Epithelial cell of prostate (primary cell): ENCODE results near the gene POU6F1.
A peak's percentile ranks its signal among the peaks of the same experiment; 100 is the strongest.
"Not testable (repeated sequence)": the region's sequence is repeated elsewhere in the genome, so short reads cannot be mapped to it uniquely, and the experiment has no call there.

Experiments used
- DNase-seq: peaks from one replicate; pipeline ENCODE4 v3.0.0-alpha.2; 2011; ENCODE audit warnings: low read depth, low spot score
- H3K27ac ChIP-seq: fragments of 450-650 bp; 2 replicates; pipeline ENCODE4 v1.5.1; 2017; ENCODE audit warnings: mild to moderate bottlenecking

POU6F1 gene, protein sequence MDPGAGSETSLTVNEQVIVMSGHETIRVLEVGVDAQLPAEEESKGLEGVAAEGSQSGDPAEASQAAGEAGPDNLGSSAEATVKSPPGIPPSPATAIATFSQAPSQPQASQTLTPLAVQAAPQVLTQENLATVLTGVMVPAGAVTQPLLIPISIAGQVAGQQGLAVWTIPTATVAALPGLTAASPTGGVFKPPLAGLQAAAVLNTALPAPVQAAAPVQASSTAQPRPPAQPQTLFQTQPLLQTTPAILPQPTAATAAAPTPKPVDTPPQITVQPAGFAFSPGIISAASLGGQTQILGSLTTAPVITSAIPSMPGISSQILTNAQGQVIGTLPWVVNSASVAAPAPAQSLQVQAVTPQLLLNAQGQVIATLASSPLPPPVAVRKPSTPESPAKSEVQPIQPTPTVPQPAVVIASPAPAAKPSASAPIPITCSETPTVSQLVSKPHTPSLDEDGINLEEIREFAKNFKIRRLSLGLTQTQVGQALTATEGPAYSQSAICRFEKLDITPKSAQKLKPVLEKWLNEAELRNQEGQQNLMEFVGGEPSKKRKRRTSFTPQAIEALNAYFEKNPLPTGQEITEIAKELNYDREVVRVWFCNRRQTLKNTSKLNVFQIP

DNA sequence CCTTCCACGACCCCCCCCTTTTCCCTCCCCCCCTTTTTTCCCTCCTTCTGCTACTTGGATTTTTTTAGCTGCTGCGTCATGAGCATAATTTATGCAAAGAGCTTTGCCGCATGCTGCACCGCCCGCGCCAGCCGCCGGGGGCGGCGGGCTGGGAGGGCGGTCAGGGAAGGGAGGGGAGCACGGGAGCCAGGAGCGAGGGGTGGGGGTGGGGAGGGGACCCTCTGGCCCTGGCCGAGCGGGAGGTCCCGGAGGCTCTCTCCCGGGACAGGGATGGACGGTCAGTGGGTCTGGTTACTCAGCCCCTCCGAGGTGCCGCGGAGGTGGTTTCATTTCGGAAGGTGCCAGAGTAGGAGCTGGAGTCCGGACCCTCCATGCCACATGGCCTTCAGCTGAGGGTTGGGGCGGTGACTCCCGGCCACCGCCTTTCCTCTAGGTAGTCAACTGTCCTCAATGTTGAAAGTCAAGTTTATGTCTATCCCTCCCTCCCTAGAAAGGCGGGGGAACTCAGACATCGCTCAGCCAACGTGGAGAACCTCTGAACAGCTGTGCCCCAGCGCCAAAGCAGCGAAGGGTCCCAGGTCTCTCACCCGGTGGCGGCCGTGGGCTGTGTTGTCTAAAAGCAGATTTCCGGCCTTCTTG lies at the start of gene POU6F1:
Gene POU6F1, minus strand, starts transcription at position 95 of the 639 bp plus-strand sequence. CDS start 11,226 bp downstream, outside the sequence.
- peak within 1 kb of the TSS; percentile 46 for H3K27ac ChIP-seq
- no peak for DNase-seq

DNA sequence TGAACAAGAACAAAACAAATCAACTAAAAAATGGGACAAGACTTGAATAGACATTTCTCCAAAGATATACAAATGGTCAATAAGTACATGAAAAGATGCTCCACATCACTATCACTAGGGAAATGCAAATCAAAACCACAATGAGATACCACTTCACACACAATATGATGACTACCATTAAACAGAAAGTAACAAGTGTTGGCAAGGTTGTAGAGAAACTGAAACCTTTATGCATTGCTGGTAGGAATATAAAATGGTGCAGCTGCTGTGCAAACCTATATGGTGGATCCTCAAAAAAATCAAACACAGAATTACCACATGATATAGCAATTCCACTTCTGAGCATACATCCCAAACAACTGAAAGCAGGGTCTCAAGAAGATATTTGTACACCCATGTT lies 47.2 kb upstream of the POU6F1 start:
- no peak for DNase-seq
- no peak overlapping the region for H3K27ac ChIP-seq

DNA sequence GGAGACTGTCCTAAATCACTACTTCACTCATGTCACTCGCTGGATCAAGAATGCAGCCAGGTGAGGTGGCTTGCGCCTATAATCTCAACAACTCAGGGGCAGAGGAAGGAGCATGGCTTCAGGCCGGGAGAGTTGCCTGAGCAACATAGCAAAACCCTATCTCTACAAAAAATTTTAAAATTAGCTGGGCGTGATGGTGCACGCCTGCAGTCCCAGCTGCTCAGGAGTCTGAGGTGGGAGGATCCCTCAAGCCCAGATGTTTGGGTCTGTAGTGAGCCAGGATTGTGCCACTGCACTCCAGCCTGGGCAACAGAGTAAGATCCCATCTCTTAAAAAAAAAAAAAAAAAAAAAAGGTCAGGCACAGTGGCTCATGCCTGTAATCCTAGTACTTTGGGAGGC lies 46.4 kb upstream of the POU6F1 start:
- no peak for DNase-seq
- no peak overlapping the region for H3K27ac ChIP-seq

DNA sequence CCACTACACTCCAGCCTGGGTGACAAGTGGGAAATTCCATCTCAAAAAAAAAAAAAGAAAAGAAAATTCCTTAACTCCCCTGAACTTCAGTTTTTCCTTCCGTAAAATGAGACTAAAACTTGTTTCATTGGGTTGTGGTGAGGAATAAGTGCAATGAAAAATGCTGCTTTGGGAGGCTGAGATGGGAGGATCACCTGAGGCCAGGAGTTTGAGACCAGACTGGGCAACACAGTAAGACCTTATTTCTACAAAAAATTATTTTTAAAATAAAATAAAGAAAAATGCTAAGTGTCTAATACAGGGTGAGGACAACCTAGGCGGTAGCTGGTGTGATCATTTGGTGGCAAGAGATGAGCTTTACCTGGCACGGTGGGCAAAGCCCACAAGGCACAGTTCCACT lies 45.5 kb upstream of the POU6F1 start:
- DNase-seq = no peak

DNA sequence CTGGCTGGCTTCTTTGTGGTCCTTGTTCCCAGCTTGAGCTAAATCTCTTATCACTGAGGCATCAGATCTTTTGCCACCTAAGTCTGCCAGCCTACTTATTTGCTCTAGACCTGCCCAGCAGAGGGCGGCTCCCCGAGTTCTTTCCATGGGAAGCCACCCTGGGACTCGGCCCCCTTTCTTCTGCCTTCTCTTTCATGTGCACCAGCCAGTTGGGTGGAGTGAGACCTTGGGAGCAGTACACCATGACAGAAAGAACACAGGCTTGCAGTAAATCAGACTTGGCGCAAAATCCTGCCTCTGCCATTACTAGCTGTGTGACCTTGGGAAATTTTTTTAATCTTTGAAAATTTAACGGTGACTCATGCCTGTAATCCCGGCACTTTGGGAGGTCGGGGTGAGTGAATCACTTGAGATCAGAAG lies 44.9 kb upstream of the POU6F1 start:
- H3K27ac ChIP-seq = no peak overlapping the region

More for the DNA sequence above, 45.5 kb upstream of the POU6F1 start:
- H3K27ac ChIP-seq = no peak overlapping the region

DNA sequence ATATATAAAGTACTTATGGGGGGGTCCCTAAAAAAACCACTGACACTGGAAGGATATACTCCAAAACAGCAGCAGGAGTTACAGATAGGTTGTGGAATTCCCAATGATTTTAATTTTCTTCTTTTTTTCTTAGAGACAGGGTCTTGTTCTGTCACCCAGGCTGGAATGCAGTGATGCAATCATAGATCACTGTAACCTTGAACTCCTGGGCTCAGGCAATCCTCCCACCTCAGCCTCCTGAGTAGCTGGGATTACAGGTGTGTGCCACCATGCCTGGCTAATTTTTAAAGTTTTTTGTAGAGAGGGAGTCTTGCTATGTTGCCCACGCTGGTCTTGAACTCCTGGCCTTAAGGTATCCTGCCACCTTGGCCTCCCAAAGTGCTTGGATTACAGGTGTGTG lies 41.7 kb upstream of the POU6F1 start:
- not testable (repeated sequence) for DNase-seq

More for the DNA sequence above, 44.9 kb upstream of the POU6F1 start:
- DNase-seq = no peak

DNA sequence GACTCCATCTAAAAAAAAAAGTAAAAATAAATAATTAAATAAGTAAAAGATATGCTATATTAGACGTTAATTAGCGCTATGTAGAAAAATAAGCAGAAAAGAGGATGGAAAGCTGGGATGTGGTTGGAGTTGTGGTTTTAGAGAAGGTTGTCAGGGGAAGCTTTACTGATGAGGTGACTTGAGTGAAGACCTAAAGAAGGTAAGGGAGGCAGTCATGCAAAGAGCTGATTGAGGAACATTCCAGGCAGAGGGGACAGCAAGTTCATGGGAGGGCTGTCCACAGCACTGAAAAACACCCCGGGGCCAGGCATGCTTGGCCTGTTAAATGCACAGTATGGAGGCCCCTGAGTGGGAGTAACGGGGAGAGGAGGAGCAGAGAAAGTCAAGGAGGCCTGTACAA lies 36.7 kb upstream of the POU6F1 start:
- H3K27ac ChIP-seq = no peak overlapping the region
- no peak for DNase-seq

More for the DNA sequence above, 41.7 kb upstream of the POU6F1 start:
- H3K27ac ChIP-seq = not testable (repeated sequence)

DNA sequence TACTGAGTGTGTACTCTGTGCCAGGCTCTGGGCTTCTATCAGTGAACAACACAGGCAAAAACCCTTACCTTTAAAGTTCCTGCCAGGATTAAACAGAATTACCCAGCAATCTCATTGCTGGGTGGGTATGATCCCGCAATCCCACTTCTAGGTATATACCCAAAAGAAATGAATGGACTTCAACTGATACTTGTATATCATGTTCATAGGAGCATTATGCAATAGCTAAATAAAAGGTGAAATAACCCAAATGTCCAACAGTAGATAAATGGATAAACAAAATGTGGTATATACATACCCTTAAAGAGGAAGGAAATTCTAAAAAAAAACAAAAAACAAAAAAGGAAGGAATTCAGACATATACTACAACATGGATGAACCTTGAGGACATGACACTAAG lies 35.4 kb upstream of the POU6F1 start:
- DNase-seq = no peak
- H3K27ac ChIP-seq = no peak overlapping the region

DNA sequence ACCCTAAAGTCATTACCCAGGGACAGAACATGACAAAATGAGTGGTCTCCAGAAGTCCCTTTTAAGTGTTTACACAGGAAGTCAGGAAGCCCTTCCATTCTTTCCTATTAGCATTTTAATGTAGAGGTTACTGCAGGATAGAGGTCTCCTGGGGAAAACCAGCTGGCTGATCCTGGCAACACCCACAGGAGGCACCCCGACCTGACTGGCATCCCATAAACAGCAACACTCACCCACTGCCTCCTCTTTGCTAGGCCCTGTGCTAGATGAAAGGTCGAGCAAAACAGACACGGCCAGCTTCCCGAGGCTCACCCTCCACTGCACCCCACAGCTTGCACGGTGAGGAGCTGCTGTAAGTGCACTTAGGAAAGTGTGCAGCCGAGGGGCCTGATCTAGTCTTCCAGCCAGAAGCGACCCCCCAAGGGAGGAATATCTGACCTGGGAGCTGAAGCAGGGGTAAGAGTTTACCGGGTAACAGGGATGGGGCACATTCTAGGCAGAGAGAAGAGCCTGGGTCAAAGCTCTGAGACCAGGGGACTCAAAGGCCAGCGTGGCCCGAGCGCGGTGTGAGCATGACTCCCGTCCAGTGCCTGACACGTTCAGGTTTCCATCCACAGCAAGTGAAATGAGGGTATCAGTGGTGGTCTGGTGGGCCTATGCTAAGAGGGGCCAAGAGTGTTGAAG lies 29.8 kb upstream of the POU6F1 start:
- no peak overlapping the region for H3K27ac ChIP-seq
- no peak for DNase-seq

DNA sequence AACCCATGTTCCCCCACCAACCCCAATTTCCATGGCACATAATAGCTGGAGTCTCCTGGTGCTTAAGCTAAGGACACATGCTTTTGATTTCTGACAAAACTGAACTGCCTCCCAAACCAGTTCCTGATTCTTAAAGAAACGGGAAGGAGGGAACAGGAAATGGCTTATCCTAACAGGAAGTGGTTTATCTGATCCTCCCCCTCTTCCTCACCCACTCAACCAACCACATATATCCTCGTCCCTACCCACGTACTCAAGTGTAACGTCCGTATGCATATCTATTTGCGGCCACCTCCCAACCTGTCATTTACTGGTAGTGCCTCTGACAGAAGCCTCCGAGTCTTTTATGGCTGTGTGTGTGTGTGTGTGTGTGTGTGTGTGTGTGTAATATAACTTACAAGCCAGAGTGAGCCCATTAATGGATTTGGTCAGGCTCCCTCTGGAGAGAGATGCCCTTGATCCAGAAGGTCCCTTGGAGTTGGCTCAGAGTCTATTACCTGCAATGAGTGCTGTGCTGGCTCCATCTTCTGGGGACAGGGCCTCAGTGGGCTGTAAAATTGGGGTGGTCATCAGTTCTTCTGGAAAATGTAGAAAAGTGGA lies 28.5 kb upstream of the POU6F1 start:
- peak overlapping the region; percentile 20 for H3K27ac ChIP-seq
- DNase-seq = no peak

DNA sequence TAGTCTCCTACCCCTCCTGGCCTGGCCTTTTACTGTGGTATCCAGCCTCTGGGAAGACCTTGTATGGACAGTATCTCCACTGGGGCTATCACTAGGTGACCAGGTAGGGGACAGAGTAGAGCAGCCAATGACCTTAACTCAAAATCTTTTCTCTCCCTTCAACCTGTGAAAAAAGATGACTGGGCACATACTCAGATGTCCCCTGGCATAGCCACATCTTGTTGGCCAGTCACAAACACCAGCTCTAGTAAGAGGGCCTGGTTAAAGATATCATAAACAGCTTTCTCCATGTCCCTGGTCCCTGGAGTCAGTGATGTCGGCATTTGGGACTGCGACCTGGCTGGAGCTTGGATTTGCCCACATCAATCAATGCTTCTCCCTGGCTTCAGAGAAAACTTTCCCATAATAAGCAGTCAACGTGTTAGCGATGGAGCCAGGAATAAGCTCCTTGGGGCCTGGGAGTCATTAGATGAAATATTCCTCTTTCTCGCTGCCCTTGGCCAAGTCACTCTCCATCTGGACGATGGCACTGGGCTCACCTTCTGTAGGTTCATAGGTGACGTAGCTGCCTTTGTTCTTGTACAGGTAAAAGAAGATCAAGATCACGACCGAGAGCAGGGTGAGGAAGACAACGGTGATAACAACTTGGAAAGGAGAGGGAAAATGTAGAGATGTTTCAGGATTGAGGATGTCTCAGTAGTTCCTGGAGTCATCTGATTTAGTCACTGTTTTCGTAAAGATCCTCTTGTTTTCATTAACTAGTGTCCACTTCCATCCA lies 27.8 kb upstream of the POU6F1 start:
- DNase-seq = no peak
- peak overlapping the region; percentile 20 for H3K27ac ChIP-seq

DNA sequence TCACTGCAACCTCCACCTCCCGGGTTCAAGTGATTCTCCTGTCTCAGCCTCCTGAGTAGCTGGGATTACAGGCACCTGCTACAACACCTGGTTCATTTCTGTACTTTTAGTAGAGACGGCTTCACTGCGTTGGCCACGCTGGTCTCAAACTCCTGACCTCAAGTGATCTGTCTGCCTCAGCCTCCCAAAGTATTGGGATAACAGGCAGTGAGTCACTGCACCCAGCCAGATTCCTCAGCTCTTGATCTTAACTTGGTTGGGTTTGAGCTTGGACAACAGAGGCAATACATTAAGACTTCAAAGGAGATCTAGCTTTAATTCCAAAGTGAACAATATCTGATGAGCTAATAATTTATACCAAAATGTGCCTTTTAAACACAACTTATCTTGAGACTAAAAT lies 26.4 kb upstream of the POU6F1 start:
- no peak overlapping the region for H3K27ac ChIP-seq
- no peak for DNase-seq

DNA sequence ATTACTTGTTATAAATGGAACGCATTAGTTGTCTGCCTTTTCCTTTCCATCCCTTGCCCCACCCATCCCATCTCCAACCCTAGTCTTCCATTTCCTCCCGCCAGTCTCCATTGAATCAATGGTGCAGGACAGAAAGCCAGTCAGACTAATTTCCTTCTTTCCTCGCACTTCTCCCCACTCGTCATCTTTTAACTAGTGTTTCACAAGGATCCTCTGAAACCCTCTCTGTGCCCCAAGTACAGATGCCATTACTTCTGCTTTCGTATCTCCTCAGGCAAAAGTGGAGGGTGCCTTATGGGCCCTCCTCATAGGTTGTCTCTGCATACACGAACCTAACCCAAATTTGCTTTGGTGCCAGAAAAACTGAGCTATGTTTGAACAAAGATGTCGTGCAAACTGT lies 25.0 kb upstream of the POU6F1 start:
- no peak for DNase-seq
- no peak overlapping the region for H3K27ac ChIP-seq

DNA sequence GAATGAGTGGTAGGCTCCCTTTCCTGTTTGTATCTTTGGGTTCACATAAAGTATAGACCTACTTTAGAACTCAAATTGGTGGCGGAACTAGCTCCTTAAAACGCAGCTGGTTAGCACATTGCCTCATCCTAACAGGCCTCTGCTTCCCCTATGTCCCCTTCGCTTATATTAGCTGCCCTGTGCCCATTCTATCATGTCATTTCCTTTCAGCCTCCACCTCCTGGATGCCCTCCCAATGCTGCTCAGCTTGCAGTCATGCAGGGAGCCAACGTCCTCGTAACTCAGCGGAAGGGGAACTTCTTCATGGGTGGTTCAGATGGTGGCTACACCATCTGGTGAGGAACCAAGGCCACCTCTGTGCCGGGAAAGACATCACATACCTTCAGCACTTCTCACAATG lies 24.3 kb upstream of the POU6F1 start:
- DNase-seq = no peak
- peak overlapping the region; percentile 97 for H3K27ac ChIP-seq

DNA sequence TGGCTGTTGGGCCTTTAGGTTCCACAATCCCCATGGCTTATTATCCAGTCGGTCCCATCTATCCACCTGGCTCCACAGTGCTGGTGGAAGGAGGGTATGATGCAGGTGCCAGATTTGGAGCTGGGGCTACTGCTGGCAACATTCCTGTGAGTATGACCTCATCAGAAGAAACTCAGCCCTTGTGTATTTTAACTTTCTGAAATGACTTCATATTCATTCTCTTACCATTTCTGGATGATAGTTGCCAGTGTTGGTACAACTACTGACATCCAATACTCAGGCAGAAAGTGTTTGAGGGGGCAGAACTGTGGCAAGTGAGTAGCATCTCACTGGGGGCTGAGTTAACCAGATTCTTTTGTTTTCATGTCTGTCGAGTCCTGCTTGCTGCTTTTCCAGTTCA lies 23.1 kb upstream of the POU6F1 start:
- H3K27ac ChIP-seq = peak overlapping the region; percentile 97
- DNase-seq = no peak

DNA sequence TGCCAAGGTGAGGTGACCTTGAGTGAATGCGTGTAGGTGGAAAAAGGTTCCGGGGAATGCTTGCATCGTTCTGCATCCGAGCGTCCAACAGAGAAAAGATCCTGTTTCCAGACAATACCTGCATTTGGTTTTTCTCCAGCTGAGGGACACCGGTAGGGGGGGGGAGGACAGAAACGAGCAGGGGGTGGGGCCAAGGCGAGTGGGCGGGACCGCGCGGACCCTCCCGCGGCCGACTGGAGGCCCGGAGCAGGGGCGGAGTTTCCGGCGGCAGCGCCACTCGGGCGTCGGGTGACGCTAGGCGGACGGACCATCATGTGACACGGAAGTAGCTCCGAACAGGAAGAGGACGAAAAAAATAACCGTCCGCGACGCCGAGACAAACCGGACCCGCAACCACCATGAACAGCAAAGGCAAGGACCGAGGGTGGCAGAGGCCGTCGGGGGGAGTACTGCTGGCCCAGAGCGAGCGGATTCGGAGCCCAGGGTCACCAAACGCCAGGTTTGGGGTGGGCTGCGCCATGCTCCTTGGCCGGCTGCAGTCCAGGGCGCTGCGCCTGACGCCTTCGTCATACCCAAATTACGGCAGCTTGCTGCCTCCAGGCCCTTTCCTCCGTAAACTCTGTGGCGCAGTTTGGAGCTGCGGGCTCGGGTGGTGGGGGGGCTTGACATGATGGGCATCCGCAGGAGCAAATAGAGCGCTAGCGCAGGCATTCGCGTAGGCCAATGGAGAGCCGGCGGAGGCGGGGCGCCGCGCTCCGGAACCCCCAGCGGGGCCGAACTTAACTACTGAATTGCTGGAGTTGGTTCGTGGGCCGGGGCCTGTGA lies 20.9 kb upstream of the POU6F1 start, which contains the start of gene DAZAP2:
Gene DAZAP2, plus strand, starts transcription at position 317 of the 825 bp plus-strand sequence. Its CDS starts 82 bp downstream, at position 399.
- DNase-seq = peak; percentile 86
- peak within 1 kb of the TSS; percentile 97 for H3K27ac ChIP-seq

DNA sequence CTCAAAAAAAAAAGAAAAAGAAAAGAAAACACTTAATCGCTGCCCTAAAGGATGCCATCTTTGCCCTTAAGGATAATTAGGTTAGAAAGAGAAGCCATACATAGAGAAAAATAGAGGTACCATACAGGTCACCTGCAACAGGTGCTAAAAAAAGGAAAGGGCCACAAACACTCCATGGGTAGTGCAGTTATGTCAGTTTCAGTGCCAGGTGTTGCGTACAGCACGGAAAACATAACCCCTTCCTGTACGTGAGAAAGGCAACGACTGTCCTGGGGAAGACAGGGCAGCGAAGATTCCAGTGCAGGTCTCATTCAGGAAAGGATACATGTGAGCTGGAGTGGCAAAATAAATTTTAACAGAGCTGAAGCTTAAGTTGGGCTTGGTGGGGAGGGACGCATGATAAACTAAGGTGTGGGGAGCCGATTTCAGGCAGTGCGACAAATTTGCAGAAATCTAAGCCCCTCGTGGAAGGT lies 20.2 kb upstream of the POU6F1 start:
- peak overlapping the region; percentile 97 for H3K27ac ChIP-seq
- DNase-seq = no peak

DNA sequence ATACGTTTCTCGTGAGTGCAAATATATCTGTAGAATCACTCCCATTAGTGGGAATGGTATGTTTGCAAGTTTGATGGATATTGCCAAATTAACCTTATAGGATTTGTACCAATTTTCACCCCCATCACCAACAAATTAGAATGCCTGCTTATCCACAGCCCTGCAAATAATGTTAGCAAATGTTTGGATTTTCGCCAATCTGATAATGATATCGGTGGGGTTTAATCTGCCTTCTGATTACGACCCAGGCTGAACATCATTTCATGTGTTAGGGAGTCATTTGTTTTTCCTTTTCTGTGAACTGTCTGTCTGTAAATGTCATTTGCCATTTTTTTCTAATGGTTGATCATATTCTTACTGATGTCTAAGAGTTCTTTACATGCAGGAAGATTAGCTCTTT lies 16.7 kb upstream of the POU6F1 start:
- DNase-seq = no peak
- H3K27ac ChIP-seq = no peak overlapping the region
